ENCODE results near the gene EDNRA.

GRCh38 chr4:147530134-147530533, 49.2 kb downstream of the EDNRA start:
- TF ChIP-seq CTCF (conservative IDR thresholded peaks at IDR 0.05; ENCODE audit: low read length) (no peak), EZH2phosphoT487 (IDR thresholded peaks at IDR 0.05; ENCODE audit: borderline replicate concordance) (no peak)

All from Loucy (cell line).